ENCODE results near the gene TGM2.

Gene TGM2

DNA sequence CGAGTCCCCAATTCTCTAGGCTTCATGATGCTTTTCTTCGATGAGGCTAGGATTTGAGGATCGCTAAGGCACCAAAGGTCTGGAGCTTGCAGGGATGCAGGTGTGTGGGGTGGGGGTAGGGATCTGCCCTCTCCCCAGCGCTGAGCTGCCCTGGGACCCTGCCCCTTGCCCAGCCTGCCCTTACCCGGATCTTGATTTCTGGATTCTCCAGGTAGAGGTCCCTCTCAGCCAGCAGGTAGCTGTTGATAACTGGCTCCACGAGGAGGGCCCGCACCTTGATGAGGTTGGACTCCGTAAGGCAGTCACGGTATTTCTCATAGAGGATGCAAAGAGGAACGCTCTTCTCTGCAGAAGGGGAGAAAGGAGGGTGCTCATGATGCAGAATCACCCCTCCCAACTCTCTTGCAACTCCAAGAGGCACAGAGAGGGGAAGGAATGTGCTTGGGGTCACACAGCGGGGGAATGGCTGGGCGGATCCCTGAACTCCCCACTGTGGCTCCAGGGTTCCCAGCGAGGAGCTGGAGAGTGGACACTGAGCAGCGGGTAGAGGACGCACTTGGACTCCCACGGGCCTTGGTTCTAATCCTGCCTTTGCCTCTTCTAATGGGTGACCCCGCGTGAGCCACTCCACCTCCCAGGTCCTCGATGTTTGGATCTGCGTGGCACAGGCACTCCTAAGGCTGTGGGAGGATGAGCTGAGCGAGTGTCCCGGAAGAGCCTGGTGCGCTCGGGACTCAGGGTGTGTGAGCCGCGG, 32.7 kb downstream of the TGM2 start:
- no peak for DNase-seq (ENCODE audit: low read depth in 2 of 2)

DNA sequence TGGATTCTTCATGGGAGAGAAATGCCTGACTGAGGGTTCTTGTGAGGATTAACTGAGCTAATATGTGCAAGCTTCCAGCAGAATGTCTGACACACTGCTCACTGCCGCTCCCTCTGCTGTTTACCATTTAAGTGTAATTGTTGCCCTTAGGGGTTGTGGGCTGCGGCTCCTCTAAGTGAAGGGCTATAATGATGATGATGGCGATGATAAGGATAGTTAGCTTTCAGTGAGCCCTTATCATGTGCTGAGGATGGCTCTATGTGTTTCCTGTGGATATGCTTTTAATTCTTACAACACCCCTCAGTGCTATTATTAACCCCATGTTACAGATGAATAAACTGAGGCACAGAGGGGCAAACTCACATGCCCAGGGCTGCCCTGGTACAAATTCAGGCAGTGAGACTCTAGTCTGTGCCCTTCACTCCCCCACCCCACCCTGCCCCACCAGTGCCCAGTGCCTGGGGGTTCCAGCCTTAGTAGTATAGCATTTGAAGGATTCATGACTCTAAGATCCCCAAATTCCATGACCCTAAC, 33.4 kb downstream of the TGM2 start:
- DNase-seq (ENCODE audit: low read depth in 2 of 2), result no peak

GRCh38 chr20:38130687-38131587, 34.1 kb downstream of the TGM2 start:
- DNase-seq (ENCODE audit: low read depth in 2 of 2), result no peak

- no peak for DNase-seq (ENCODE audit: low read depth in 2 of 2)
These were observed 35.0 kb downstream of the TGM2 start for GRCh38 chr20:38129893-38130609.

DNA sequence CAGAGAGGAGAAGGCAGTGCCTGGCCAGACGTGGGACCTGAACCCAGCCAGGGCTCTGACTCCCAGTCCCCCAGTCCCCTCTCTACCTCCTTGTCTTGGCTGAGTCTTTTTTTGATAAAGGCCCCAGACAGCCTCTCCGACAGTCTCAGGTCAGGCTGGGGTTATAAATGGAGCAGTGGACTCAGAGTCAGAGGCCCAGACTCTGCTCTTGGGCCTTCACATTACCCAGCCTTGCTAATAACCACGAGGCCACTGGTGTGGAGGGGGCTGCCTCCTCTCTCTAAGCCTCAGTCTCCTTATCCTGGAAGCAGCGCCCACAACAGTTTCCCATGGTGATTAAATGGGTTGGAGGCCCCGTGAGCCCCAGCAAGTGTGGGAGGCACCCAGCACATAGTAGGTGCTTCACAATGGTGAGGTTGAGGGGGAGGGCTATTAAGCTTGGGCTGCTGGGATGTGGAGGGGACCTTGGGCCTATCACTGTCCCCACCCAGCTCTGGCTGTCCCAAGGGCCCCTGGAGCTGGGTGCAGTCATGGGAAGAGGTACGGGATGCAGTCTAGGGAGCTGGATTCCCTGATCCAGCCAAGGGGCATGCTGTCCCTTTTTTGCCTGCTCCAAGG, 35.7 kb downstream of the TGM2 start:
- DNase-seq (ENCODE audit: low read depth in 2 of 2), result no peak

DNA sequence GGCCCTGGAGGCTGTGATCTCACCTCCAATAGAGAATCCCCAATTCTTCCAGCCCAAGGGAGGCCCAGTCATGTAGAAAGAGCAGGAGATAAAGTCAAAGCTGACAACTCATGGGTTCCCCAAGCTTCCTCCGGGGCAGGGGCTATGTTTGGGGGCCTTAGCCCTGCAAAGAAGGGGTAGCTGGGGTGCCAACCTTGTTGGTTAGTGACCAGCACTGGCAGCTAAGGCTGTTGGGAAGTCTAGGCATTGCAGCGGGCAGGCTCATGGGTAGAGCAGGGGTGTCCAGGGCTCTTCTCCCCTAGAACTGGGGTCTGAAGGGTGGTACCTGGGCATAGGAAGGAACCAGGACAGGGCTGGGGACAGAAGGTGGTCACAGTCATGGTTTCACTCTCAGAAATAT, 36.4 kb downstream of the TGM2 start:
- no peak for DNase-seq (ENCODE audit: low read depth in 2 of 2)

GRCh38 chr20:38127920-38128528, 37.0 kb downstream of the TGM2 start:
- no peak for DNase-seq (ENCODE audit: low read depth in 2 of 2)

DNA sequence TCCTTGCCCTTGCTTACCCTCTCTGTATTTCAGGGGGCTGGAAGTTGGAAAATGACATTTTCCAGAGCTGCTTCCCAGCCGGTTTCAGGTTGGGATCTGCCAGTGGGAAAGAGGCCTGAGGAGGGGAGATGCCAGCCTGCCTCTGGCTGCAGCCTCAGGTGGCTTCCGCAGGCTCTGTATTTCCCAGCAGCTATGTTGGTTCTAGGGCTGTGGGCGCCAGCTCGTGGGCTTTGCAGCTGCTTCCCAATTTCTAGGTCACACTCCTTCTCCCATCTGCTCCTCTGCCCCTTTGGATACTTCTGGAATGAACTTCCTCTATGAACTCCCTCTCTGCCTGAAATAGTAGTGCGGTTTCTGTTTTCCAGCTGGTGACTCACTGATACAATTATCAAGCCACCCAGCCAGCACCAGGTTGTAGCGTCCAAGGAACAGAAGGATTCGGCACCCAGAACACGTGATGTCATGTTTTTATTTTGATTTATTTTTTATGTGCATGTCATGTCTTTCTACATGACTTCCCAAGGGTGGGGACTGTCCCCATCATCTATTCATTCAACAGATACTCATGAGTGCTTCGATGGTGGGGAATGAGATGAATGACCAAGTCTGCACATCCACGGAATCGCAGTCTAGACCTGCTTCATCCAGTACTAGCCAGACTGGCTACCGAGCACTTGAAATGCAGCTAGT, 38.0 kb downstream of the TGM2 start:
- no peak for DNase-seq (ENCODE audit: low read depth in 2 of 2)

DNA sequence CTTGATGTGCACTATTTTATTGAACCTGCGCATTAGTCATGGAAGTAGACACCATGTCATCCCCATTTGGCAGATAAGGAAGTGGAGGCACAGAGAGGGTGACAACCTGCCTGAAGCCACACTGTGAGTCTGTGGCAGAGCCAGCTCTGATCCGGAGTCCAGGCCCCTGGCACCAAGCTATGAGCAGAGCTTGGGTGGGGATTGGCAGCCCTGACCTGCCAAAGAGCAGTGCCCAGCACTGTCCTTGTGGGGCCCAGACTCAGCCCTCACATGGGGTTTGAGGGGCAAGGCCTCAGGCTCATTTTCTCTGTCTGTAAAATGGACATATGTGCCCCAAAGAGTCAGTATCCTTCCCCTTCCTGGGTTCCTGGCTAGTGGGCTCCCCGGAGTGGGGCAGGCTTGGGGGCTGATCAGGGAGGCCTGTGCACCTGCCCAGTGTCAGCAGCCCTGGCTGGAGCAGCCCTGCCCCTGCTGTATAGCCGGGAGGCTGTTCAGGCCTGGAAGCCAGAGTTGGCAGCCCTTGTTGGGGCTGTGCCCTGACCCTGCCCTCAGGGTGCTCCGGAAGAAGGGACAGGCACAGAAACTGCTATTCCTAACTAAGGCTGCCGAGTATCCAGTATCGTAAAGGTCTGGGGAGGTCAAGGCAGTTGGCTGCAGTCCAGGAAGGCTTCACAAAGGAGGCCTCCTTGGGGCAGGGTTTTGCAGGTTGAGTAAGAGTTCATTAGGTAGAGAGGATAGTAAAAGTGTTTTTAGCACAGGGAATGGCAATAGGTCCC, 38.7 kb downstream of the TGM2 start:
- no peak for DNase-seq (ENCODE audit: low read depth in 2 of 2)

GRCh38 chr20:38125157-38126056, 39.7 kb downstream of the TGM2 start:
- no peak for DNase-seq (ENCODE audit: low read depth in 2 of 2)

- DNase-seq (ENCODE audit: low read depth in 2 of 2), result no peak
These were observed 42.0 kb downstream of the TGM2 start for GRCh38 chr20:38123021-38123587.

DNA sequence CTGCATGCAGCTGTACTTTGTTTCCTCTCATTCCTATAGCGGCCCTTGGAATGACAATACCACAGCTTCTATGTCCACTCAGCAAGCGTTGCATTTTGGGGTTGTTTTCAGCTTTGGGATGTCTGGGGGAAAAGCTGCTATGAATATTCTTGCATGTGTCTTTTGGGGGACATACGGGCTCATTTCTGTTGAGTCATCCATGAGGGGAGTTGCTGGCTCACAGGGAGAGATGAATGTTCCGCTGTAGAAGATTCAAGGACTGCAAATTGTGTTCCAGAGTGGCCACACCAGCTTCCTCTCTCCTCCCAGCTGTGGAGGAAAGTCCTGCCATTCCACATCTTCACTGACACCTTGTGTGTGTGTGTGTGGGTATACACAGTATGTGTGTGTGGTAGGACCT, 43.3 kb downstream of the TGM2 start:
- DNase-seq (ENCODE audit: low read depth in 2 of 2), result no peak

GRCh38 chr20:38120625-38120988, 44.5 kb downstream of the TGM2 start:
- DNase-seq (ENCODE audit: low read depth in 2 of 2), result no peak

- no peak for DNase-seq (ENCODE audit: low read depth in 2 of 2)
These were observed 45.6 kb downstream of the TGM2 start for GRCh38 chr20:38119446-38119845.

GRCh38 chr20:38117635-38118034, 47.4 kb downstream of the TGM2 start:
- DNase-seq (ENCODE audit: low read depth in 2 of 2), result no peak

DNA sequence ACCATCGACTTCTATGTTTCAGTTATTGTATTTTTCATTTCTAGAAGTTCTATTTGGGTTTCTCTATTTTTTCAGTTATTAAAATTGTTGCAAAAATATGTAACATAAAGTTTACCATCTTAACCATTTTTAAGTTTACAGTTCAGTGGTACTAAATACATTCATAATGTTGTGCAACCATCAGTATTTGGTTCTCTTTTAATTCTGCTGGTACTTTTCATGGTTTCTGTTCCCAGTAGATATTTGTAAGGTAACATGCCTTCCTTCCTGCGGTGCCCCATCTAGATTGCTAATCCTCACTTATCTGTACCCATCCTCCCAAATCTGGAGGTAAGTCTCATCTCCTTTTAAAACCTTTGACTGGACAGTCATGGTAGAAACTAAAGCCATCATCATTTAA, 47.9 kb downstream of the TGM2 start:
- no peak for DNase-seq (ENCODE audit: low read depth in 2 of 2)

DNA sequence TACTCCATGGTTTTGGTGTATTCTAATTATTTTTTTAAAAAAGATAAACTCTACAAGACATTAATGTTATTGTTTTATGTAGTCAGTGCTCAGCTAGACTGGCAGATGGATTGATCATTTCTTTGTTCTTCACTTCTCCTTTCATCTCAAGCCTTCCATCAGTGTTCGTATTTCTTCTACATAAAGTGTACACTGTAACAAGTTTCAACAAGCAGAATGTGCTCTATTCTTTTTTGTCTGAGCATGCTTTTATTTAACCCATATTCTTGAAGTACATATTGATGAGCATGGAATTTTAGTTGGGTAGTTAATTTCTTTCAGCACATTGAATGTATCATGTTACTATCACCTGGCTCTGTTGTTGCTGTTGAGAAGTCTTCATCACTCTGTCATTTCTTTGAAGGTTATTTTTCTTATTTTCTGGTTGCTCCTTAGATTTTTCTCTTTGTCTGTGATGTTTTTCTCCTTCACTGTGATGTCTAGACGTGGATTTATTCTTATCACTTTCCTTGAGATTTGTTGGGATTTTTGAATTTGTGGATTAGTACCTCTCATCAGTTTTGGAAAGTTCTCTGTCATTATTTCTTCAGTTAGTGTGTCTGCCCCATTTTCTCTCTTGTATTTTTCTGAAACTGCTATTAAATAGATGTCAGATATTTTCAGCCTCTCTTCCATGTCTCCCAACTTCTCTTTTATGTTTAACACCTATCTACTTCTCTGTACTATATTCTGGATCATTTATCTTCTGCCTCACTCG, 48.5 kb downstream of the TGM2 start:
- DNase-seq (ENCODE audit: low read depth in 2 of 2), result no peak

DNA sequence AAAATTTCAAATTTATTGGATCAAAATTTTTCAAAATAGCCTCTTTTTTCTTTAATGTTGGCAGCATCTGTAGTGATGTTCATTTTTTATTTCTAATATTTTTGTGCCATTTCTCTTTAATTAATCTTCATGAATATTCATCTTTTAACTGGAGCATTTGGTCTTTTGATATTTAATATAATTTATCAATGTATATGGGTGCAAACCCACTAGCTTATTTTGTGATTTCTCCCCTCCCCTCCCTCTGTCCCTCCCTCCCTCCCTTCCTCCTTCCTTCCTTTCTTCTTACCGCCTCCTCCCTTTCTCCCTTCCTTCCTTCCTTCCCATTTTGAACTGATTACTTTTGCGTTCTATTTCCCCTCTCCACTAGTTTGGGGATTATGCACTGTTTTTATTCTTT, 49.2 kb downstream of the TGM2 start:
- no peak for DNase-seq (ENCODE audit: low read depth in 2 of 2)

Data from stimulated activated CD8-positive, alpha-beta memory T cell treated with anti-CD3 and anti-CD28 coated beads, Interleukin-7, amount 100 ng/mL, for 1 hour (primary cell).